Adrenal gland (tissue), 5 donors: Measurements from ENCODE around the gene CDH4.

Source experiments
- CTCF ChIP-seq, 6 experiments: fragments of 450-650 bp in 4 of 6; fragments of 200-600 bp in 2 of 6; sonication (generic) in 1 of 6; IDR thresholded peaks; 1 replicate in 5 of 6; 2 replicates in 1 of 6; pipeline versions ENCODE4 v1.5.1 to v1.8.0; 2016 to 2021; ENCODE audit warnings: antibody characterized with exemption in 6 of 6, mild to moderate bottlenecking in 2 of 6, moderate library complexity in 1 of 6
- POLR2A ChIP-seq, 2 donors: fragments of 450-650 bp; IDR thresholded peaks; one replicate each; pipeline ENCODE4 v1.6.1; 2017; ENCODE audit warnings: antibody characterized with exemption in 2 of 2, mild to moderate bottlenecking in 2 of 2, moderate library complexity in 1 of 2
- donor health status: DM: no; HTN: no; CAD: no.

GRCh38 chr20:61929971-61930666 is 678.1 kb downstream of the CDH4 start:
- no peak for TF ChIP-seq CTCF (IDR thresholded peaks at IDR 0.05)
- TF ChIP-seq POLR2A (IDR thresholded peaks at IDR 0.05), result no peak
